HEK293 (cell line): Measurements from ENCODE around the gene PIGM.

Experiments used
- CTCF ChIA-PET: fragments of 350-600 bp; formaldehyde crosslinking; extraction: SDS; loops from one replicate; lab custom pipeline; 2021; ENCODE audit warnings: antibody characterized with exemption; lab: Yijun Ruan, JAX
- POLR2A ChIA-PET: fragments of 300-600 bp; formaldehyde crosslinking; extraction: SDS; loops from one replicate; lab custom pipeline; 2020; ENCODE audit warnings: antibody characterized with exemption, inconsistent platforms; lab: Yijun Ruan, JAX
- H3K27ac ChIP-seq: fragments of 200-500 bp; sonication (Bioruptor generic); 2 replicates; pipeline ENCODE4 v1.5.1; 2014; ENCODE audit warnings: low read depth, low read length, control low read depth, inconsistent platforms; ENCODE audit errors: extremely low read depth
- H3K36me3 ChIP-seq, 2 experiments: fragments of 200-500 bp in 1 of 2; sonication (Bioruptor generic) in 1 of 2; 1 replicate in 1 of 2; 2 replicates in 1 of 2; pipeline ENCODE4 v1.5.1; 2014 to 2017; ENCODE audit warnings: inconsistent platforms in 2 of 2, low read length in 2 of 2; ENCODE audit not compliant: control insufficient read depth in 2 of 2, insufficient read depth in 1 of 2
- H3K4me1 ChIP-seq: fragments of 200-500 bp; sonication (Bioruptor generic); 2 replicates; pipeline ENCODE4 v1.5.1; 2014; ENCODE audit warnings: mild to moderate bottlenecking, low read length, inconsistent platforms; ENCODE audit not compliant: control insufficient read depth, insufficient read depth
- H3K4me3 ChIP-seq: 2 replicates; pipeline ENCODE4 v1.5.1; 2011; ENCODE audit warnings: low read depth, mild to moderate bottlenecking, control low read depth, low read length, moderate library complexity
- H3K9me3 ChIP-seq: fragments of 200-500 bp; sonication (Bioruptor generic); 2 replicates; pipeline ENCODE4 v1.5.1; 2014; ENCODE audit warnings: low read depth, low read length, inconsistent platforms; ENCODE audit not compliant: control insufficient read depth, insufficient read depth
- CTCF ChIP-seq: fragments of 450-650 bp; formaldehyde crosslinking; IDR thresholded peaks from 2 replicates; pipeline ENCODE4 v1.5.1; 2016; ENCODE audit warnings: missing biosample characterization, missing genetic modification characterization
- ELK4 ChIP-seq: IDR thresholded peaks from 2 replicates; pipeline ENCODE4 v1.6.1; 2011; ENCODE audit warnings: mild to moderate bottlenecking, low read depth, low read length, borderline replicate concordance
- IKZF3 ChIP-seq: fragments of 450-650 bp; IDR thresholded peaks from 2 replicates; pipeline ENCODE4 v1.5.0; 2018; ENCODE audit warnings: missing biosample characterization, mild to moderate bottlenecking, missing genetic modification characterization, moderate library complexity
- REST ChIP-seq: fragments of 450-650 bp; formaldehyde crosslinking; IDR thresholded peaks from 2 replicates; pipeline ENCODE4 v1.5.1; 2016; ENCODE audit warnings: missing biosample characterization, missing genetic modification characterization
- SALL2 ChIP-seq: fragments of 450-650 bp; formaldehyde crosslinking; IDR thresholded peaks from 2 replicates; pipeline ENCODE4 v1.5.0; 2017; ENCODE audit warnings: missing biosample characterization, mild to moderate bottlenecking, missing genetic modification characterization, borderline replicate concordance
- TCF7L2 ChIP-seq: IDR thresholded peaks from 2 replicates; pipeline ENCODE4 v1.6.1; 2011; ENCODE audit warnings: low read depth, mild to moderate bottlenecking, inconsistent platforms, low read length, moderate library complexity, borderline replicate concordance
- ZBTB17 ChIP-seq: fragments of 450-650 bp; formaldehyde crosslinking; IDR thresholded peaks from 2 replicates; pipeline ENCODE4 v1.5.1; 2016; ENCODE audit warnings: missing biosample characterization, missing genetic modification characterization
- ZFP3 ChIP-seq: fragments of 450-650 bp; formaldehyde crosslinking; IDR thresholded peaks from 2 replicates; pipeline ENCODE4 v1.5.1; 2016; ENCODE audit warnings: low read depth, missing biosample characterization, missing genetic modification characterization
- ZNF239 ChIP-seq: fragments of 450-650 bp; formaldehyde crosslinking; IDR thresholded peaks from 2 replicates; pipeline ENCODE4 v1.5.1; 2016; ENCODE audit warnings: missing biosample characterization, missing genetic modification characterization
- ZNF292 ChIP-seq: fragments of 450-650 bp; formaldehyde crosslinking; IDR thresholded peaks from 2 replicates; pipeline ENCODE4 v1.5.1; 2016; ENCODE audit warnings: low read depth, missing biosample characterization, missing genetic modification characterization, borderline replicate concordance
- ZNF449 ChIP-seq: fragments of 450-650 bp; formaldehyde crosslinking; IDR thresholded peaks from 2 replicates; pipeline ENCODE4 v1.5.1; 2017; ENCODE audit warnings: missing biosample characterization, mild to moderate bottlenecking, missing genetic modification characterization, moderate library complexity
- ZNF473 ChIP-seq: fragments of 450-650 bp; formaldehyde crosslinking; IDR thresholded peaks from 2 replicates; pipeline ENCODE4 v1.5.1; 2017; ENCODE audit warnings: missing biosample characterization, missing genetic modification characterization
- ZNF521 ChIP-seq: fragments of 450-650 bp; formaldehyde crosslinking; IDR thresholded peaks from 2 replicates; pipeline ENCODE4 v1.5.1; 2017; ENCODE audit warnings: missing biosample characterization, mild to moderate bottlenecking, missing genetic modification characterization
- ZNF704 ChIP-seq: fragments of 450-650 bp; formaldehyde crosslinking; IDR thresholded peaks from 2 replicates; pipeline ENCODE4 v1.5.1; 2016; ENCODE audit warnings: missing biosample characterization, missing genetic modification characterization
- ZNF785 ChIP-seq: fragments of 450-650 bp; formaldehyde crosslinking; IDR thresholded peaks from 2 replicates; pipeline ENCODE4 v1.5.1; 2016; ENCODE audit warnings: missing biosample characterization, missing genetic modification characterization
- ZNF791 ChIP-seq: fragments of 450-650 bp; formaldehyde crosslinking; IDR thresholded peaks from 2 replicates; pipeline ENCODE4 v1.5.1; 2016; ENCODE audit warnings: missing biosample characterization, missing genetic modification characterization
- ZNF830 ChIP-seq: fragments of 450-650 bp; IDR thresholded peaks from 2 replicates; pipeline ENCODE4 v1.5.0; 2018; ENCODE audit warnings: missing biosample characterization, missing genetic modification characterization, low read depth, mild to moderate bottlenecking, moderate library complexity
- ZSCAN30 ChIP-seq: fragments of 450-650 bp; IDR thresholded peaks from 2 replicates; pipeline ENCODE4 v1.5.1; 2018; ENCODE audit warnings: missing biosample characterization, mild to moderate bottlenecking, missing genetic modification characterization, moderate library complexity
- TF ChIP-seq, protein P1 (sequence below): fragments of 450-650 bp; formaldehyde crosslinking; IDR thresholded peaks from 2 replicates; pipeline ENCODE4 v1.5.1; 2016; ENCODE audit warnings: missing biosample characterization, missing genetic modification characterization
- TF ChIP-seq, protein P2 (sequence below): fragments of 450-650 bp; formaldehyde crosslinking; IDR thresholded peaks from 2 replicates; pipeline ENCODE4 v1.5.1; 2016; ENCODE audit warnings: missing biosample characterization, missing genetic modification characterization, low read depth
- TF ChIP-seq, protein P3 (sequence below): fragments of 450-650 bp; formaldehyde crosslinking; IDR thresholded peaks from 2 replicates; pipeline ENCODE4 v1.5.1; 2016; ENCODE audit warnings: missing biosample characterization, missing genetic modification characterization

PIGM gene

DNA sequence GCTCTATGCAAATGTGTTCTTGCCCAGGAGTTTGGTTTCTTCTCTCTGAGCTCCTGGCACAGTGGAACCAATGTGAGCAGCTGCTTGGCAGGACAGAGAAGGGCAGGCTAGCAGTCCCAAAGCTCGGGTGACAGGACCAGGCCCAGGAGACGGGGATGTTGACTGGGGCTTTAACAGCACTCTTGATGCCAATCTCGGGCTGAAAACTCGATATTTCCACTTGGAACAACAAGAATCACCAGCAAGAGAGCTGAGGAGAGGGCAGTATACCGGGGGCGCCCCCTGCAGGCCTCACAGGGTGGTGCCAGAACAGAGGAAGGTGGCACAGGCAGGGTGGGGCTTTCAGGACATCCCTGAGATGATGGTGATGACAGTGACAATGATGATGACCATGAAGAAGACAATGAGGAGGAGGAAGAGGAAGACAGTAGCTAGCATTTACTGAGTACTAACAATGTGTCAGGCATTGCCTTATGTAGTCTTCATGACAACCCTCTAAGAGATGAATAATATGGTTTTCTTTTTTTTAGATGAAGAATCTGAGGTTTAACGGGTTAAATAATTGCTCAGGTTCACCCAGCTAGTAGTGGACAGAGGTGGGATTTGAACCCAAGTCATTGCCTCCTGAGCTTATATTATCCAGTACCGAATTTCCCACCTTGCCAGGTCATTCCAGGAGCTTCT, 46.9 kb upstream of the PIGM start (continued):
- TF ChIP-seq, protein P1, sequence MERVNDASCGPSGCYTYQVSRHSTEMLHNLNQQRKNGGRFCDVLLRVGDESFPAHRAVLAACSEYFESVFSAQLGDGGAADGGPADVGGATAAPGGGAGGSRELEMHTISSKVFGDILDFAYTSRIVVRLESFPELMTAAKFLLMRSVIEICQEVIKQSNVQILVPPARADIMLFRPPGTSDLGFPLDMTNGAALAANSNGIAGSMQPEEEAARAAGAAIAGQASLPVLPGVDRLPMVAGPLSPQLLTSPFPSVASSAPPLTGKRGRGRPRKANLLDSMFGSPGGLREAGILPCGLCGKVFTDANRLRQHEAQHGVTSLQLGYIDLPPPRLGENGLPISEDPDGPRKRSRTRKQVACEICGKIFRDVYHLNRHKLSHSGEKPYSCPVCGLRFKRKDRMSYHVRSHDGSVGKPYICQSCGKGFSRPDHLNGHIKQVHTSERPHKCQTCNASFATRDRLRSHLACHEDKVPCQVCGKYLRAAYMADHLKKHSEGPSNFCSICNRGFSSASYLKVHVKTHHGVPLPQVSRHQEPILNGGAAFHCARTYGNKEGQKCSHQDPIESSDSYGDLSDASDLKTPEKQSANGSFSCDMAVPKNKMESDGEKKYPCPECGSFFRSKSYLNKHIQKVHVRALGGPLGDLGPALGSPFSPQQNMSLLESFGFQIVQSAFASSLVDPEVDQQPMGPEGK = 0 out of 2 replicates have a peak, but pooled peaks have one; percentile 24
- TF ChIP-seq TCF7L2 (no peak), CTCF (tag by site-specific recombination) (peak; percentile 76), SALL2 (tag by site-specific recombination) (no peak), IKZF3 (tag by site-specific recombination) (no peak), ZNF830 (no peak), ZNF785 (tag by site-specific recombination) (no peak), ZBTB17 (peak; percentile 65), ZSCAN30 (tag by site-specific recombination) (no peak), ELK4 (no peak), ZNF791 (tag by site-specific recombination) (no peak), ZNF449 (tag by site-specific recombination) (no peak), ZFP3 (no peak)

- no peaks in the 10 kb centered on the region for H3K9me3 ChIP-seq
- no peak overlapping the region for H3K27ac ChIP-seq
- no peaks in the 10 kb centered on the region for H3K4me1 ChIP-seq
- CTCF ChIA-PET = interaction anchor here (0.5 to 16.5 kb wide), 18 partner anchors 7 to 1769 kb away, joined by 3 to 541 read pairs (median 6); partner anchors contain the start of genes FCRL6, IGSF8, KCNJ10 and PIGM
- TF ChIP-seq, protein P2, sequence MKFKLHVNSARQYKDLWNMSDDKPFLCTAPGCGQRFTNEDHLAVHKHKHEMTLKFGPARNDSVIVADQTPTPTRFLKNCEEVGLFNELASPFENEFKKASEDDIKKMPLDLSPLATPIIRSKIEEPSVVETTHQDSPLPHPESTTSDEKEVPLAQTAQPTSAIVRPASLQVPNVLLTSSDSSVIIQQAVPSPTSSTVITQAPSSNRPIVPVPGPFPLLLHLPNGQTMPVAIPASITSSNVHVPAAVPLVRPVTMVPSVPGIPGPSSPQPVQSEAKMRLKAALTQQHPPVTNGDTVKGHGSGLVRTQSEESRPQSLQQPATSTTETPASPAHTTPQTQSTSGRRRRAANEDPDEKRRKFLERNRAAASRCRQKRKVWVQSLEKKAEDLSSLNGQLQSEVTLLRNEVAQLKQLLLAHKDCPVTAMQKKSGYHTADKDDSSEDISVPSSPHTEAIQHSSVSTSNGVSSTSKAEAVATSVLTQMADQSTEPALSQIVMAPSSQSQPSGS (tag by site-specific recombination) = no peak
- no peak for TF ChIP-seq ZNF521 (tag by site-specific recombination)
- TF ChIP-seq ZNF704 (tag by site-specific recombination) = no peak
- TF ChIP-seq ZNF239 (tag by site-specific recombination) = no peak
- no peak for TF ChIP-seq ZNF292 (tag by site-specific recombination)
- no peak for TF ChIP-seq ZNF473 (tag by site-specific recombination)
- no peak for TF ChIP-seq REST (tag by site-specific recombination)
- TF ChIP-seq, protein P3, sequence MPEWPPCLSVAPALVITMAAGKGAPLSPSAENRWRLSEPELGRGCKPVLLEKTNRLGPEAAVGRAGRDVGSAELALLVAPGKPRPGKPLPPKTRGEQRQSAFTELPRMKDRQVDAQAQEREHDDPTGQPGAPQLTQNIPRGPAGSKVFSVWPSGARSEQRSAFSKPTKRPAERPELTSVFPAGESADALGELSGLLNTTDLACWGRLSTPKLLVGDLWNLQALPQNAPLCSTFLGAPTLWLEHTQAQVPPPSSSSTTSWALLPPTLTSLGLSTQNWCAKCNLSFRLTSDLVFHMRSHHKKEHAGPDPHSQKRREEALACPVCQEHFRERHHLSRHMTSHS (tag by site-specific recombination) = no peak
- TF ChIP-seq, all 188 proteins: peak for 0
- Histone ChIP-seq H3K36me3 (no peaks in the 10 kb centered on the region), H3K4me3 (no peak overlapping the region)
- POLR2A ChIA-PET = interaction anchor here (0.6 kb wide), 1 partner anchor 142 kb away, joined by 5 read pairs; no protein-coding TSS in a partner anchor
Observed at GRCh38 chr1:160077486-160077885, 45.7 kb upstream of the PIGM start.
